H1 (cell line): ENCODE results near the gene ACTL8. TPM values are rescaled to one million over a fixed set of nuclear protein-coding genes. Genes with fewer than 3 reads are reported as not detected.

Experiments
- CHD1 ChIP-seq: IDR thresholded peaks from 2 replicates; pipeline ENCODE4 v1.6.1; 2012; ENCODE audit warnings: low read depth, low read length, improper control_type of control experiment
- CTBP2 ChIP-seq: IDR thresholded peaks from 2 replicates; pipeline ENCODE4 v1.7.0; 2011; ENCODE audit warnings: borderline replicate concordance, mild to moderate bottlenecking, moderate library complexity, mixed read lengths, low read length; ENCODE audit not compliant: insufficient read depth, insufficient read length
- NANOG ChIP-seq: IDR thresholded peaks from 2 replicates; pipeline ENCODE4 v1.6.1; 2011; ENCODE audit warnings: low read length, low read depth, mild to moderate bottlenecking, inconsistent platforms; ENCODE audit not compliant: insufficient read depth, poor library complexity, severe bottlenecking
- polyA plus RNA-seq, 7 experiments: library from polyadenylated mRNA; depleted of rRNA in 3 of 7; stranded (reverse) in 5 of 7; unstranded in 2 of 7; fragments of >200 nt in 5 of 7; fragments of 200-250 nt in 2 of 7; gene quantifications; 1 replicate in 5 of 7; 2 replicates in 1 of 7; 4 replicates in 1 of 7; pipeline versions ENCODE4 v1.2.1 to v1.2.3, GENCODE V29; 2011 to 2013; ENCODE audit warnings: missing spikeins in 2 of 7, mixed read lengths in 2 of 7
- total RNA-seq: library from RNA; stranded (reverse); fragmentation: NEBNext Ultra II Directional; extraction: Animal tissue kit (Norgen Biotek cat#: 25700); gene quantifications from 2 replicates; pipeline ENCODE4 v1.2.1, GENCODE V29; 2021

ACTL8 gene
- total and polyA plus RNA-seq, 2 of the 8 experiments (the other 6 are each of a cell fraction or from before 2014, with no cell fraction given) = 0.33 to 0.47 TPM

GRCh38 chr1:17791480-17791879 lies 36.3 kb downstream of the ACTL8 start (continued):
- TF ChIP-seq CTBP2 = no peak
- no peak for TF ChIP-seq NANOG
- no peak for TF ChIP-seq CHD1
